Lung (tissue), 12 donors: Measurements from ENCODE around the gene MPP2. TPM values are rescaled to one million over a fixed set of nuclear protein-coding genes. Genes with fewer than 3 reads are reported as not detected.

Experiments
- ATAC-seq: fragments of 200-7000 bp; cut with Tn5 transposase; one replicate; pipeline ENCODE4 v1.9.1; 2020; ENCODE audit warnings: moderate number of reproducible peaks; ENCODE audit not compliant: insufficient read depth, low FRiP score
- DNase-seq, 3 donors: peaks; one replicate each; pipeline ENCODE4 v3.0.0-alpha.2; 2013 to 2017
- H3K27ac ChIP-seq, 2 donors: one replicate each; pipeline ENCODE4 v1.5.1; 2013; ENCODE audit warnings: mild to moderate bottlenecking in 2 of 2, moderate library complexity in 2 of 2, control low read depth in 1 of 2, inconsistent platforms in 1 of 2, low read depth in 1 of 2, low read length in 1 of 2
- H3K27me3 ChIP-seq, 3 donors: one replicate each; pipeline ENCODE4 v1.5.1; 2013; ENCODE audit warnings: low read length in 2 of 3; ENCODE audit not compliant: control insufficient read depth in 3 of 3, insufficient read depth in 3 of 3
- H3K36me3 ChIP-seq, 4 donors: one replicate each; pipeline ENCODE4 v1.5.1; 2013; ENCODE audit warnings: low read length in 4 of 4, mild to moderate bottlenecking in 1 of 4, moderate library complexity in 1 of 4; ENCODE audit not compliant: control insufficient read depth in 4 of 4, insufficient read depth in 4 of 4
- H3K4me1 ChIP-seq, 5 donors: one replicate each; pipeline ENCODE4 v1.5.1; 2013; ENCODE audit warnings: low read length in 5 of 5, mild to moderate bottlenecking in 2 of 5, moderate library complexity in 1 of 5; ENCODE audit not compliant: control insufficient read depth in 5 of 5, insufficient read depth in 5 of 5
- H3K4me3 ChIP-seq: one replicate; pipeline ENCODE4 v1.5.1; 2013; ENCODE audit warnings: mild to moderate bottlenecking, control low read depth, moderate library complexity
- H3K9ac ChIP-seq, 2 donors: one replicate each; pipeline ENCODE4 v1.5.1; 2013; ENCODE audit warnings: low read length in 2 of 2, control low read depth in 1 of 2; ENCODE audit not compliant: insufficient read depth in 1 of 2
- H3K9me3 ChIP-seq, 4 donors: one replicate each; pipeline ENCODE4 v1.5.1; 2013; ENCODE audit warnings: low read length in 3 of 4, mild to moderate bottlenecking in 1 of 4, moderate library complexity in 1 of 4; ENCODE audit not compliant: control insufficient read depth in 4 of 4, insufficient read depth in 3 of 4
- CTCF ChIP-seq: IDR thresholded peaks from 2 replicates; pipeline ENCODE4 v1.5.1; 2012; ENCODE audit warnings: mild to moderate bottlenecking; ENCODE audit errors: control extremely low read depth, extremely low read depth
- WGBS, 2 donors: extraction: QIAGEN DNeasy Blood & Tissue Kit; methylation state at CpG; one replicate each; pipeline ENCODE4 v1.1.7; 2013; 5-methylcytosine and 5-hydroxymethylcytosine counted together
- polyA plus RNA-seq, 2 donors: library from polyadenylated mRNA; stranded (reverse); fragments of 200-250 nt; gene quantifications; one replicate each; pipeline ENCODE4 v1.2.1, GENCODE V29; 2013
- total RNA-seq, 2 donors: library from RNA; depleted of rRNA in 1 of 2; stranded (reverse); fragments of >200 nt in 1 of 2; gene quantifications; one replicate each; pipeline ENCODE4 v1.2.1, GENCODE V29; 2014 to 2021
- donor health status: control.
- donor health status: control.
- donor health status: Bipolar disorder and iron deficiency.
- donor health status: healthy.
- donor health status: DM: yes; HTN: yes; CAD: no.

MPP2 gene
- total and polyA plus RNA-seq, 4 donors = 0.24 to 1.3 (median 0.69) TPM

GRCh38 chr17:43832976-43833829 lies 74.1 kb downstream of the MPP2 start, which contains the start of gene MPP3:
TSS of gene MPP3 (minus strand) at chr17:43833146. CDS start at chr17:43831906, 1,240 bp downstream.
- ATAC-seq = peak; percentile 91
- H3K27me3 ChIP-seq = no peaks in the 10 kb centered on the region
- no peak for TF ChIP-seq CTCF
- H3K27ac ChIP-seq = peak within 1 kb of the TSS; percentile 70 to 87
- H3K9ac ChIP-seq = no peak within 1 kb of the TSS
- DNase-seq = peak; percentile 68 to 83 (median 74)
- peaks cover 0 to 8% (median 2%) of the 10 kb centered on the region in 4 donors for H3K36me3 ChIP-seq
- H3K4me1 ChIP-seq = peaks cover 0 to 16% (median 4%) of the 10 kb centered on the region in 5 donors
- H3K4me3 ChIP-seq = peak within 1 kb of the TSS; percentile 66
- WGBS, 2 donors = 2 to 3% methylated on average over 37 to 86 of the region's 87 CpGs
- no peaks in the 10 kb centered on the region for H3K9me3 ChIP-seq

- DNase-seq (peak in 1 of 3 donors; percentile 50), ATAC-seq (peak; percentile 73)
- H3K9ac ChIP-seq = no peak overlapping the region
- H3K27ac ChIP-seq = peak overlapping the region; percentile 70 to 87
- 9 to 15% methylated on average over 35 to 51 of the region's 51 CpGs for WGBS, 2 donors
- H3K36me3 ChIP-seq = peaks cover 0 to 12% (median 3%) of the 10 kb centered on the region in 4 donors
- peak overlapping the region; percentile 66 for H3K4me3 ChIP-seq
- H3K27me3 ChIP-seq = no peaks in the 10 kb centered on the region
- peaks cover 0 to 16% (median 4%) of the 10 kb centered on the region in 5 donors for H3K4me1 ChIP-seq
- no peak for TF ChIP-seq CTCF
- H3K9me3 ChIP-seq = no peaks in the 10 kb centered on the region
Observed at GRCh38 chr17:43832168-43832975, 75.0 kb downstream of the MPP2 start.

GRCh38 chr17:43831633-43832032 lies 75.7 kb downstream of the MPP2 start:
- H3K9me3 ChIP-seq = no peaks in the 10 kb centered on the region
- H3K9ac ChIP-seq = no peak overlapping the region
- TF ChIP-seq CTCF = no peak
- H3K27me3 ChIP-seq = no peaks in the 10 kb centered on the region
- H3K4me1 ChIP-seq = peaks cover 0 to 16% (median 4%) of the 10 kb centered on the region in 5 donors
- ATAC-seq = no peak
- H3K27ac ChIP-seq = peak overlapping the region; percentile 4 to 87
- 54 to 82% methylated on average over 8 of the region's 8 CpGs for WGBS, 2 donors
- H3K4me3 ChIP-seq = no peak overlapping the region
- H3K36me3 ChIP-seq = peaks cover 0 to 12% (median 3%) of the 10 kb centered on the region in 4 donors
- no peak for DNase-seq
